ENCODE measurements around the gene LMAN2L. TPM values are rescaled to one million over a fixed set of nuclear protein-coding genes. Genes with fewer than 3 reads are reported as not detected.

Gene LMAN2L
- total RNA-seq, 1 donor from 2014 or later, result 33.3 TPM

DNA sequence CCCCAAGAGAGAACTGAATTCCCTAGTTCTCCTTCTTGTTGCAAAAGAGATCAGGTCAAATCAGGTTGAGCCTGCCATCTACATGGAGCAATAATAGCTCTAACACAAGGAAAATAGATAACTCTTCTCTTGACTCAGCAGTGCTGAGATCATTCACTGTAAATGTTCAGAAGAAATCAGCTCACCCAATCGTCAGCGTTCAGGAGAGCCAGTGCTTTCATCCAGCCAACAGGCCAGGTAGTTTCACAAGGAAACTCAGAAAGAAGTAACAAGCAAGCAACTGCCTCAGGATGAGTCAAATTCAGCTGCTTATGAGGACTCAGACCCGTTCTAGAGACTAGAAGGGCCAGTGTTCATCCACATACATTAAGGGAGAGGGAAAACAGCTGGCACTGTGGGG lies 5.9 kb downstream of the LMAN2L start:
- Mint-ChIP-seq H3K4me1 (peaks cover 17% of the 10 kb centered on the region), H3K27me3 (ENCODE audit: low read depth) (no peaks in the 10 kb centered on the region), H3K27ac (no peak overlapping the region), H3K4me3 (no peak overlapping the region), H3K36me3 (peaks cover 34% of the 10 kb centered on the region), H3K9me3 (no peaks in the 10 kb centered on the region)
- TF ChIP-seq CTCF (IDR thresholded peaks at IDR 0.05; ENCODE audit: unreplicated experiment), result no peak
- no peak for DNase-seq (ENCODE audit: low spot score in 2 of 2, unreplicated experiment in 2 of 2)

- no peak overlapping the region for H3K27ac Mint-ChIP-seq
- DNase-seq (ENCODE audit: low spot score in 2 of 2, unreplicated experiment in 2 of 2), result no peak
- TF ChIP-seq CTCF (IDR thresholded peaks at IDR 0.05; ENCODE audit: unreplicated experiment), result no peak
- H3K9me3 Mint-ChIP-seq, result no peaks in the 10 kb centered on the region
- peaks cover 42% of the 10 kb centered on the region for H3K36me3 Mint-ChIP-seq
- peaks cover 2% of the 10 kb centered on the region for H3K4me1 Mint-ChIP-seq
- no peaks in the 10 kb centered on the region for H3K27me3 Mint-ChIP-seq (ENCODE audit: low read depth)
- H3K4me3 Mint-ChIP-seq, result no peak overlapping the region
Measured at GRCh38 chr2:96730212-96730611, 9.7 kb downstream of the LMAN2L start.

DNA sequence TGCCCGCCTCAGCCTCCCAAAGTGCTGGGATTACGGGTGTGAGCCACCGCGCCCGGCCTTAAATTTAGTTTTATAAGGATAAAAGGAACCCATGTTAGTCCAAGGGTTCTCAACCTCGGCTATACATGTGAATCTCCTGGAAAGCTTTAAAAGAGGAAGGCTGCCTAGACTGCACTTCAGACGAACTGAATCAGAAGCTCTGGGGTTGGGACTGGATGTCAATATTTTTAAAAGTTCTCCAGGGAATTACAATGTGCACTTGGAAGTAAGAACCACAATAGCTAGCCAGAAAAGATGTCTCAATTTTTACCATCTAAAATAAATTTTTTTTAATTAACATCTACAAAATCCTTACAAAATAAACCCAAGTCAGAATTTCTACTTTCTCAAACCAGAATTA lies 10.1 kb downstream of the LMAN2L start:
- no peak overlapping the region for H3K27ac Mint-ChIP-seq
- TF ChIP-seq CTCF (IDR thresholded peaks at IDR 0.05; ENCODE audit: unreplicated experiment), result no peak

DNA sequence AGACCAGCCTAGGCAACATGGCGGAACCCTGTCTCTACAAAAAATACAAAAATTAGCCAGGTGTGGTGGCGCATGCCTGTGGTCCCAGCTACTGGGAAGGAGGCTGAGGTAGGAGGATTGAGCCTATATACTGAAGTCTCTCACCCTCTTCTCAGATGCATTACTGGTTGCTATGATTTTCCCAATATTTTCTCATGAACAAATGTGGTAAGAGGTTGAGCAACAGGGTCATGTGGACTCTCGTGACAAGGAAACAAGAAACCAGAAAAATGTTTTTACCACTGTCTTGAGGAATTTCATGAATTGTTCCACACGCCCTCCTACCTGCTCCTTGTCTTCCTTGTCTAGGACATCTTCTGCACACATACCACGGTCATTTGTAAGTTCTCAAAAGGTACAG lies 12.4 kb downstream of the LMAN2L start:
- no peak overlapping the region for H3K27ac Mint-ChIP-seq
- no peaks in the 10 kb centered on the region for H3K9me3 Mint-ChIP-seq
- no peaks in the 10 kb centered on the region for H3K4me1 Mint-ChIP-seq
- DNase-seq (ENCODE audit: low spot score in 2 of 2, unreplicated experiment in 2 of 2), result no peak
- peaks cover 36% of the 10 kb centered on the region for H3K36me3 Mint-ChIP-seq
- no peak overlapping the region for H3K4me3 Mint-ChIP-seq
- H3K27me3 Mint-ChIP-seq (ENCODE audit: low read depth), result no peaks in the 10 kb centered on the region
- no peak for TF ChIP-seq CTCF (IDR thresholded peaks at IDR 0.05; ENCODE audit: unreplicated experiment)

More for the DNA sequence above, 10.1 kb downstream of the LMAN2L start:
- Mint-ChIP-seq H3K27me3 (ENCODE audit: low read depth) (no peaks in the 10 kb centered on the region), H3K36me3 (peaks cover 41% of the 10 kb centered on the region), H3K9me3 (no peaks in the 10 kb centered on the region), H3K4me3 (no peak overlapping the region), H3K4me1 (no peaks in the 10 kb centered on the region)
- DNase-seq (ENCODE audit: low spot score in 2 of 2, unreplicated experiment in 2 of 2), result no peak

- H3K9me3 Mint-ChIP-seq, result no peaks in the 10 kb centered on the region
- TF ChIP-seq CTCF (IDR thresholded peaks at IDR 0.05; ENCODE audit: unreplicated experiment), result no peak
- peaks cover 33% of the 10 kb centered on the region for H3K36me3 Mint-ChIP-seq
- H3K27me3 Mint-ChIP-seq (ENCODE audit: low read depth), result no peaks in the 10 kb centered on the region
- H3K4me1 Mint-ChIP-seq, result no peaks in the 10 kb centered on the region
- DNase-seq (ENCODE audit: low spot score in 2 of 2, unreplicated experiment in 2 of 2), result no peak
- no peak overlapping the region for H3K4me3 Mint-ChIP-seq
- H3K27ac Mint-ChIP-seq, result no peak overlapping the region
Measured at GRCh38 chr2:96726131-96726530, 13.7 kb downstream of the LMAN2L start.

DNA sequence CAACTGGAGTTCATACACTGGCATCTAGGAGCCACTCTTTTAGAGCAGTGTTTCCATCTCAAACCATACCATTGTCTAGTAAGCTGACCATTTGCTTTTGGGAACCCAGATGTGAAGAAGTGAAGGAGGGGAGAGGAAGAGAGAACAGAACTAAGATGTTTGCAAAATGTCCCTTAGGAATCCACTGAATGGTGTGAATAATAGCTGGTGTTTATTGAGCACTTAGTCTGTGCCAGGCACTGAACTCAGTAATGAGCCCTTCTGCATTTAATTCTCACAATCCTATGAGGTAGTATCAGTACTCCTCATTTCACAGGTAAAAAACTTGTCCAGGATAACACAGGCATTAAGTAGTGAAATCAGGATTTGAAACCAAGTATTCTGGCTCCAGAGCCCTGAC lies 23.5 kb downstream of the LMAN2L start:
- DNase-seq (ENCODE audit: low spot score in 2 of 2, unreplicated experiment in 2 of 2), result no peak
- Mint-ChIP-seq H3K36me3 (peaks cover 45% of the 10 kb centered on the region), H3K9me3 (no peaks in the 10 kb centered on the region), H3K4me1 (no peaks in the 10 kb centered on the region), H3K4me3 (no peak overlapping the region), H3K27me3 (ENCODE audit: low read depth) (no peaks in the 10 kb centered on the region), H3K27ac (no peak overlapping the region)
- no peak for TF ChIP-seq CTCF (IDR thresholded peaks at IDR 0.05; ENCODE audit: unreplicated experiment)

Data from mesothelial cell of epicardium (in vitro differentiated cells).